Fibroblast of skin of right biceps (primary cell): ENCODE data around the gene MRPL14.
"Not testable (repeated sequence)": the region's sequence is repeated elsewhere in the genome, so short reads cannot be mapped to it uniquely, and the experiment has no call there.

Experiments used
- DNase-seq: peaks from one replicate; pipeline ENCODE4 v3.0.0-alpha.2; 2013

Gene MRPL14

GRCh38 chr6:44149369-44150012, 22.2 kb upstream of the MRPL14 start:
- no peak for DNase-seq

DNA sequence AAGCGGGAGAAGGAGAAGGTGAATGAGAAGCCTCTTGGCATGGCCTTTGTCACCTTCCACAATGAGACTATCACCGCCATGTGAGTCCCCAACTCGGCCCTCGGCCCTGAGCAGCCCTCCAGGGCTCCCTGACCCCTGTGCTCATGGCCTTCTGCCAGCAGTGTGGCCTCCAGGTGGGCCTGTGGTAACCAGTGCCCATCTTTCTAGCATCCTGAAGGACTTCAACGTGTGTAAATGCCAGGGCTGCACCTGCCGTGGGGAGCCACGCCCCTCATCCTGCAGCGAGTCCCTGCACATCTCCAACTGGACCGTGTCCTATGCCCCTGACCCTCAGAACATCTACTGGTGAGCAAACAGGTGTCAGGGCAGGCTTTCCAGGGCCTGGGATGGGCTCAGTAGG, 21.1 kb upstream of the MRPL14 start:
- DNase-seq: no peak

- DNase-seq: no peak
Observed at GRCh38 chr6:44147256-44147655, 20.0 kb upstream of the MRPL14 start.

DNA sequence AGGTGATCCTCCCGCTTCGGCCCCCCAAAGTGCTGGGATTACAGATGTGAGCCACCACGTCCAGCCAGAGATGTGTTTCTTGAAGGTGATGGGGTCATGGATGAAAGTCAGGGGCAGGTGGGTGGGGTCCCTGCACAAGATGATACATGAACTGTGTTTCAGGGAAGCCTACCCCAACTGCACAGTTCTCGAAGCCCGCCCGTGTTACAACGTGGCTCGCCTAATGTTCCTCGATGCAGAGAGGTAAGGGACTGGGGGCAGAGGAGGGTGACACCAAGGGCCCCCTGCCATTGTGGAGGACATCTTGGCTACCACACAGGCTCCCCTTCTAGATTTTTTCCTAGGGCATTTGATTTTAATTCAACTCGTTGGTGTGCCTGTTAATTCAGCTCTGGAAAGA, 19.4 kb upstream of the MRPL14 start:
- no peak for DNase-seq

DNA sequence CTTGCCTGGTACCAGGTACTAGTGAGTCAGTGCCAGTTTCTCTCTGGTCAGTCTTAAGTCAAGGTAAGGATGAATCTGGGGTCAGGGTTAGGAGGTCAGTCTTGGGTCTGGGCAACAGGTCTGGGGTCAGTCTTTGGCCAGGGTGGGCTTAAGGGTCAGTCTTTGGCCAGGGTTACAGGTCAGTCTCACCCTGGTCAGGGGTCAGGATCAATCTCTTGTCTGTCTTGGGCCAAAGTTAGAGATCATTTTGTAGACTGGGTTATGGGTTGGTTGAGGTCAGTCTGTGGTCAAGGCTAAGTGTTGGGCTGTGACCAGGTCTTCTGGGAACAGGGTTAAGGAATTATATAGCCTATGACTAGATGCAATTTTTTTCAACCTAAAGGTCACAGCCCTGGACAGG, 18.6 kb upstream of the MRPL14 start:
- DNase-seq: no peak

DNA sequence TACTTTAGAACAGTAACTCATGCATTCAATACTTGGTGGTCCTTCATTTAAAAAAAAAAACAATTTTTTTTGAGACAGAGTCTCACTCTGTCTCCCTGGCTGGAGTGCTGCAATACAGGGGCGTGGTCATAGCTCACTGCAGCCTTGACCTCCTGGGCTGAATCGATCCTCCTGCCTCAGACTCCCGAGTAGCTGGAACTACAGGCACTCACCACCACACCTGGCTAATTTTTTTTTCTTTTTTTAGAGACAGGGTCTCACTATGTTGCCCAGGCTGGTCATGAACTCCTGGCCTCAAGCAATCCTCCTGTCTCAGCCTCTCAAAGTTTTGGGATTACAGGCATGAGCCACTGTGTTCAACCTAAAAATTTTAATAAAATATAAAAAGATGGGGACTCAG, 17.3 kb upstream of the MRPL14 start:
- not testable (repeated sequence) for DNase-seq

DNA sequence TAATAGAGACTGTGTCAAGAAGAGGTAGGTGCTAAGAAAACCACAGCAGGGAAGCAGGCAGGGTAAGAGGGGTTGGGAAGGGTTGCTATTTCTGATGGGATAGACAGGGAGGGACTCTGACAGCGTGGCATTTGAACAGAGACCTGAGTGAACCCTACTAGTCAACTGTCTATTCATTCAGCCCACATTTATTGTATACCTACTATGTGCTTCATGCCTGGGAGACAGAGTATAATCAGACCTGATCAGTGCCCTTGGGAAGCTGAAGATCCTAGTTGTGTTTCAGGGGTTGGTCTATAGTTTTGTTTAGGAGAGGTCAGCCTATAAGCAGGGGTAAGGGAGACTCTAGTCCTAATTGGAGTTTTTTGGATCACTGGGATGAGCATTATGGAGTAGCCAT, 16.5 kb upstream of the MRPL14 start:
- no peak for DNase-seq

DNA sequence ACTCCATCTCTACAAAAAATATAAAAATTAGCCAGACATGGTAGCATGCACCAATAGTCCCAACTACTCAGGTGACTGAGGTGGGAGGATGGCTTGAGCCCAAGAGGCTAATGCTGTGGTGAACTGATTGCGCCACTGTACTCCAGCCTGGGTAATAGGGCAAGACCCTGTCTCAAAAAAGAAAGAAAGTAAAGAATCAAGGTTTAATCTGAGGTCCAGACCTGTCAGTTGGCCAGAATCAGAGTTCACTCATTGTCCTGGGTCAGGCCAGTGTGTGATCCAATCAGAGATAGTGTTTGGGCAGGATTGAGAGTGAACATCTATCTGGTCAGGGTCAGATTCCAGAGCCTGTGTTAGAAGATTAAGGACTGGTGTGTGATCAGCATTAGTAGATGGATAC, 15.6 kb upstream of the MRPL14 start:
- DNase-seq: no peak

GRCh38 chr6:44139351-44139743, 12.1 kb upstream of the MRPL14 start:
- DNase-seq: no peak

DNA sequence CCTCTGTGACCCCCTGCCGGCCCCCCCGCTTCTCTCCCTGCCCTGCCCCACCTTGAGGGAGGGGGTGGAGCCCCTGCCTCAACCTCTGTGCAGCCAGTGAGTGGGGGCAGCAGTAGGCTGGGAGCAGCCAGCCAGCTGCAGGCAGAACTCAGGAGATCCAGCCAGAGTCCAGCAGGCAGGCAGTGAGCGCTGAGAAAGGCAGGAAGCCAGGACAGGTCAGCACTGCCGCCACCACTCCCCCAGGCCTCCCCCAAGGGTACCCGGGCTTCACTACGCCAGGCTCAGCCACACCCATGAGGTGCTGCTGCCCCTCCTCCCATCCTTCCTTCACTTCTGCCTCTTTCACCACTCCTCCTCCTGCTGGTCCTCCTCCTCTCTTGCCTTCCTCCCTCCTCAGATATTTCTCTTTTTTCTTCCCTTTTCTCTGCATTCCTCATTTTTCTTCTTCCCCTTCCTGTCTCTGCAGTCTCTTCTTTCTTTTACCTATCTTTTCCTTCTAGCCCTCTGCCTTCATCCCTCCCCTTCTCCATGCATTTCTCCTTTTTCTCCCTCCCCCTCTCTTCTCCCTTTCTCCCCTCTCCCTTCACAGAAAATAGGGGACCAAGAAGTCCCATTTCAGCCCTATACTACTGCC, 11.6 kb upstream of the MRPL14 start:
- DNase-seq: no peak

- no peak for DNase-seq
Observed at GRCh38 chr6:44135875-44136274, 8.6 kb upstream of the MRPL14 start.

DNA sequence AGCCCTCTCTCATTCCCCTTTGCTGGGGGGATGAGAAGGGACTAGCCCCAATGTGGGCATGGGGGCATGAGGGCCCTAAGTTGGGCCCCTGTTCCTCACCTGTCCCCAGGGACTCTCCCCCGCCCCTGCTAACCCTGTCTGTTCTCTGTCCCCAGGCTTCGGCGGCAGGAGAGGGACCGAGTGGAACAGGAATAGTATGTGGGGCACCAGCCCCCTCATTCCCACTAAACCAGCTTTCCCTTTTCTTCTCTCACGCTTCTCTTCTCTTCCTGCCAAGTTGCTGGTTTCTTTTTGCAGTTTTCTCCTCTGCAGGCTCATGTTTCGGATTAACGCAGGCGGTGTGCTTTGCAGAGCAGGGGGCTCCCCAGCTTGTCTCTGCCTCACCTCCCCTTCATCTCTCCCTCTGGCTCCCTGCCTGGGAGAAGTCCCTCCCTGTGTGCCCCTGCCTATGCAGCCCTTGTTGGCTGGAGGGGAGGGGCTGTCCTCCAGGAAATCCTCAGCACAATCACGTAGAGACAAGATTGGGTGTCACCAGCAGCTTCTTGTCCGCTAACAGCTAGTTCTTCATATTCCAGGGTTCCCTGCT, 8.0 kb upstream of the MRPL14 start:
- DNase-seq: no peak

GRCh38 chr6:44133981-44134711, 6.9 kb upstream of the MRPL14 start:
- no peak for DNase-seq

- DNase-seq: peak; percentile 43
Observed at GRCh38 chr6:44133003-44133931, 6.0 kb upstream of the MRPL14 start.

DNA sequence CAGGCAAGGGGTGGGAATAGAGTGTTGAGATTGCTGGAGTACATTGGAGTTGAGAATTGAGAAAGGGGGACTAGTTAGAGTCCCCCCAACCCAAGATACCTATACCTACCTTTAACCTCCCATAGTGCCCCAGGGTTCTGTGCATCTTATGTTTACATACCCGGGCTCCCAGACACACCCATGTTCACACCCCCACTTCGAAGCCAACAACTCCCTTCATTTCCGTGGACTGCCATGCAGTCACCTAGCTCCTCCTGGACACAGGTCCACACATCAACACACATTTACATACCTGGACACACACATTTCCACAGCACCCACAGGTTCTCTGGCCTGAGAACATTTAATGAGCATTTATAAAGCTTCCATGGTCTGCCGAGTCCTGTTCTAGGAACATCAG, 5.2 kb upstream of the MRPL14 start:
- no peak for DNase-seq

DNA sequence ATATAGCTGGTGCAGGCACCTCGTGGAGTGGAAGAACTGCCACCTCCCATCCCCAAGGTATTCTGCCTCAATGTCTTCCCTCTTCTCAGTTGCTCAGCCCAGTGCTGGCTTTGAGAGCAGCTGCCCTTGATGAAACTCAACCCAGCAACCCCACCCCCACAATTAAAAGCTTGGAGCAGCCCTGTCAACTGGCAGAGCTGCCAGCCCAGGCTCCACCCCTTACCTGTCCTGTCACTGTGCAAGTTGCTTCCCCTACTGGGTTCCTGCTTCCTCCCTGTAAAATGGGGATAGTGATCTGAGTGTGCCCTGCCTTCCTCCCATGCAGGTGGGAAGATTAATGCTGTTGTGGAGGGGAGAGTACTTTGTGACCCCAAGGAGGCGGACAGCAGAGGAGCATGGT, 4.6 kb upstream of the MRPL14 start:
- DNase-seq: no peak

DNA sequence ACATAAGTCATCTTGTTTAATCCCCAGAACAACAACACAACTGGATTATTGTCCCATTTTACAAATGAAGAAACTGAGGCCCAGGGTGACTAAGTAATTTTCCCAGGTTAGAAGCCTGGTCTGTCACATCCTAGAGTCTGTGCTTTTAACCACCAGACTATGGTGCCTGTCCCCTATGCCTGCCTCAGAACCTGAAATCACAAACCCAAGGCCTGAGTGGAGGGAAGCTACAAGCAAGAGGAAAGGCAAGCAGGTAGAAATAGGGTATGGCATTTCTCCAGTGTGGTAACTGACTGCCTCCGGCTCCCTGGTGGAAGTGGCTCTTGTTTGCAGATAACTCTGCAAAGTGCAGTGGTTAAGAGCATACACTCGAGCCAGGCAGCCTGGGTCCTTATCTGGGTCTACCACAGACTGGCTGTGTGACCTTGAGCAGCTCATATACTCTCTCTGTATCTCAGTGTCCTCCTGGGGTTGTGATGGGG, 2.6 kb upstream of the MRPL14 start:
- no peak for DNase-seq

- DNase-seq: no peak
Observed at GRCh38 chr6:44128020-44128917, 1.0 kb upstream of the MRPL14 start.

GRCh38 chr6:44126320-44127149, 717 bp downstream of the MRPL14 start:
- peak; percentile 85 for DNase-seq

GRCh38 chr6:44123544-44123943, 3.7 kb downstream of the MRPL14 start:
- no peak for DNase-seq

DNA sequence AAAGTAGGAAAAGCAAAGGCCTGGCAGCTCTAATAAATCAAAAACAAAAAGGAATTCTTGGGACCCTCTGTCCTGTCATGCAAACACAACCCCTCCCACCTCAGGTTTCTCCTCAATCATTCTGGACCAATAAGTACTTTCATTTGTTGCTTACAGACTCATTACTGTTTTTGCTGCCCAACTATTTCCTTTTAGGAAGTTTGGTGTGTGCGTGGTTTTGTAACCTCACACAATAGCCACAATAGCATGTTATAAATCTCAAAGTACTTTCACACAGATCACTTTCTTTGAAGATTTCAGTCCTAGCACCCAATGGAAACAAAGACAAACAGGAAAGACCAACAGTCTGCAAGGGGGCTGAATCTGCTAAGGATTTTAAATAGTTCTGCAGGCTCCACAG, 4.5 kb downstream of the MRPL14 start:
- peak; percentile 32 for DNase-seq
